D721Med (cell line): ENCODE data around the gene COPS9.

Experiments
- DNase-seq: peaks from one replicate; pipeline ENCODE4 v3.0.0; 2011; ENCODE audit warnings: low spot score; ENCODE audit not compliant: insufficient read length
- FAIRE-seq: peaks from 2 replicates; lab custom pipeline; 2011; peaks lifted over from hg19 to GRCh38; lab: Jason Lieb, UNC
- CTCF ChIP-seq: IDR thresholded peaks from 2 replicates; pipeline ENCODE4 v1.5.1; 2012; ENCODE audit warnings: mild to moderate bottlenecking, control low read depth; ENCODE audit not compliant: insufficient read depth; ENCODE audit errors: missing control alignments

Gene COPS9

GRCh38 chr2:240179941-240180666 is 44.0 kb upstream of the COPS9 start:
- FAIRE-seq (no peak), DNase-seq (no peak)
- TF ChIP-seq CTCF = no peak

GRCh38 chr2:240179186-240179815 is 43.2 kb upstream of the COPS9 start:
- FAIRE-seq (no peak), DNase-seq (no peak)
- TF ChIP-seq CTCF = no peak

DNA sequence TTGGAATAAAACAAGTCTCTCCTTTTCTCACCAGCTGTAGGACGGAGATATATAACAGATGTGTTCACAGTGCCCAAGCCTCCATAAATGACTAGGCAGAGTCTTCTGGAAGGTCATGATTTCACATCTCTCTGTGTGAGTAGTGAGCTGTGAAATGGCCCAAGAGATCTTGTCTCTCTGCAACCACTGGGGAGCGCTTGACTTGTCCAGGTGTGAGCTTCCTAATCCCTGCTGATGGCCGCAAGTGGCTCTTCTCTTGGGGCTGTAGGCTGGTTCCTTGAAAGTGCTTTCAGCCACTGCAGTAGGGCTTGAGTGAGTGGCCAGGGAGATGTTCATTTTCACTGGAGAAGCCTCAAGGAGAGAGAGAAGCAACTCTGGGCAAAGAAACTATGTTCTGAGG is 42.5 kb upstream of the COPS9 start:
- TF ChIP-seq CTCF = no peak
- no peak for FAIRE-seq
- no peak for DNase-seq

GRCh38 chr2:240174496-240174895 is 38.4 kb upstream of the COPS9 start:
- FAIRE-seq (no peak), DNase-seq (no peak)
- no peak for TF ChIP-seq CTCF

- FAIRE-seq (no peak), DNase-seq (no peak)
- no peak for TF ChIP-seq CTCF
Measured at GRCh38 chr2:240172071-240172895, 36.2 kb upstream of the COPS9 start.

GRCh38 chr2:240170883-240171282 is 34.8 kb upstream of the COPS9 start:
- no peak for FAIRE-seq
- DNase-seq = no peak
- no peak for TF ChIP-seq CTCF

DNA sequence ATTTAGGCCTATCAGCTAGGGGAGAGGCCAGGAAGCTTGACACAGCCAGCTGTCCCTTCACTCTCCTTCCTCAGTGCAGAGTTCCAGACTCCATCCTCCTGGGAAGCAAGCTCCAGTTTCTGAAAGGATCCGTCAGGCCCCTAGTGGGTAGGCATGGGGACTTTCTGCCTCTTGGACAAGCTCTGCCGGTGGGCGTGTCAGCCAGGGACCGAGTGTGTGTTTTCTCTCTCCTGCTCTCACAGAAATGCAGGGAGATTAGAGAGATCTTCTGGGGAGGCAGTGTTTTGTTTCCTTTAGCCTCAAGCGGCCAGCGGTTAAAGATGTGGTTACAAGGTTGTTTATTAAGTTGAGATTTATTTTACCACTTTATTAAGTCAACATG is 34.2 kb upstream of the COPS9 start:
- DNase-seq = no peak
- FAIRE-seq = no peak
- TF ChIP-seq CTCF = no peak
